D721Med (cell line): ENCODE results near the gene PAPPA.

ENCODE experiments used
- DNase-seq: peaks from one replicate; pipeline ENCODE4 v3.0.0; 2011; ENCODE audit warnings: low spot score; ENCODE audit not compliant: insufficient read length
- FAIRE-seq: peaks from 2 replicates; lab custom pipeline; 2011; peaks lifted over from hg19 to GRCh38; lab: Jason Lieb, UNC
- TF ChIP-seq, protein P1 (sequence below): IDR thresholded peaks from 2 replicates; pipeline ENCODE4 v1.5.1; 2012; ENCODE audit warnings: mild to moderate bottlenecking, control low read depth; ENCODE audit not compliant: insufficient read depth; ENCODE audit errors: missing control alignments

PAPPA gene

DNA sequence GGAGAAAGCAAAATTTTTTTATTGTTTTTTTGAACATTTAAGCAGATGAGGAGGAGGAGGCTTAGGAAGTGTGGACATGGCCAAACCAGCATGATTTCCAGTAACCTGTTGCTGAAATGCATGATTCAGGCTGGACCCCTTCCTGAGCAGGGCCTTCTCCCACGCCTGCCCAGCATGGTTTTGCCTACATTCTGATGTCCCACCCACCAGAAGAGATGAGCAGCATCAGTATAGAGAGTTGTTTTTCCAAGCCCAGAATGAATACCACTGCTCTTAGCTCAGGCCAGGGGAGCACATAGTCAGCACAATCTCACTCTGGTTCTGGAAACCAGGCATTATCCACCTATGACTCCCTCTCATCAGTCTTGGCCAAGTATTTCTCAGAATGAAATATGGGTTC lies 90.1 kb downstream of the PAPPA start:
- FAIRE-seq: no peak
- TF ChIP-seq, protein P1, sequence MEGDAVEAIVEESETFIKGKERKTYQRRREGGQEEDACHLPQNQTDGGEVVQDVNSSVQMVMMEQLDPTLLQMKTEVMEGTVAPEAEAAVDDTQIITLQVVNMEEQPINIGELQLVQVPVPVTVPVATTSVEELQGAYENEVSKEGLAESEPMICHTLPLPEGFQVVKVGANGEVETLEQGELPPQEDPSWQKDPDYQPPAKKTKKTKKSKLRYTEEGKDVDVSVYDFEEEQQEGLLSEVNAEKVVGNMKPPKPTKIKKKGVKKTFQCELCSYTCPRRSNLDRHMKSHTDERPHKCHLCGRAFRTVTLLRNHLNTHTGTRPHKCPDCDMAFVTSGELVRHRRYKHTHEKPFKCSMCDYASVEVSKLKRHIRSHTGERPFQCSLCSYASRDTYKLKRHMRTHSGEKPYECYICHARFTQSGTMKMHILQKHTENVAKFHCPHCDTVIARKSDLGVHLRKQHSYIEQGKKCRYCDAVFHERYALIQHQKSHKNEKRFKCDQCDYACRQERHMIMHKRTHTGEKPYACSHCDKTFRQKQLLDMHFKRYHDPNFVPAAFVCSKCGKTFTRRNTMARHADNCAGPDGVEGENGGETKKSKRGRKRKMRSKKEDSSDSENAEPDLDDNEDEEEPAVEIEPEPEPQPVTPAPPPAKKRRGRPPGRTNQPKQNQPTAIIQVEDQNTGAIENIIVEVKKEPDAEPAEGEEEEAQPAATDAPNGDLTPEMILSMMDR: no peak
- no peak for DNase-seq

DNA sequence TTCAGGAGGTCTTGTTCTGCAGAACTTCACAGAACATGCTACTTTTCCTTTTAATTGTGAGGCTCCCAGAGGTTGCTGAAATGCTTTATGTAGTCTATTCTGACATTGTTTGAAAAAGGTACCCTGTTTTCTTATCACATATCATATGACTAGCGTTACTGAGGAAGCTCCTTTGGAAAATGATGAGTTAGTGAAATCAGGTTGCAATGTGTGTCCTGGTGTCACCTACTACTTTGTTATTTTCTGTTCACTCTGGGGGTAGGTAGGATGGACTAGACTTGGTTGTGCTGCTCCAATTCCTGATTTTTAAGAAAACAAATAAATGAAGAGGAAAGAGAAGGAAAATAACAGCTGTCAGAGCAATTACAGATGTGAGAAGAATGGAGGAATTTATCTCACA lies 93.7 kb downstream of the PAPPA start:
- DNase-seq (no peak), FAIRE-seq (no peak)
- TF ChIP-seq, protein P1: no peak

- TF ChIP-seq, protein P1: no peak
- FAIRE-seq: no peak
- no peak for DNase-seq
Observed at GRCh38 chr9:116247791-116248374, 94.3 kb downstream of the PAPPA start.

DNA sequence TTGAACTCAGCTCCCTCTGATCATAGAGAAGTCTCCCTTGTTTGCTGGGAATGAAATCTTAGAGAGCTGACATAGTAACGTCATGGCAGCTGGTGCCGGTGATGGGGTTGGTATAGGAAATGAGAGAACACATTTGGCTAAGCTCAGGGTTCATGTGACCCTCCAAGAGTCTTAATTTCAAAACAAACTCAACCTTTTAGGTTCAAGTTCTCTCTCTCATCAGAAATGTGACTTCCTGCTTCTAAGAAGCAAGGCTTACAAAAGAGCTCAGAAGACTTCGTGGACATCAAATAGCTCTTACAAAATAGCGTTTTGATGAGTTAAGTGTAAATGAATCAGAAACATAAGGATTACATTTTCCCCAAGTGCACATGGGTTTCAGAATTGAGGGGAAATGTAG lies 97.3 kb downstream of the PAPPA start:
- FAIRE-seq: no peak
- TF ChIP-seq, protein P1: no peak
- no peak for DNase-seq

GRCh38 chr9:116251366-116251765 lies 97.8 kb downstream of the PAPPA start:
- TF ChIP-seq, protein P1: no peak
- FAIRE-seq (no peak), DNase-seq (no peak)

DNA sequence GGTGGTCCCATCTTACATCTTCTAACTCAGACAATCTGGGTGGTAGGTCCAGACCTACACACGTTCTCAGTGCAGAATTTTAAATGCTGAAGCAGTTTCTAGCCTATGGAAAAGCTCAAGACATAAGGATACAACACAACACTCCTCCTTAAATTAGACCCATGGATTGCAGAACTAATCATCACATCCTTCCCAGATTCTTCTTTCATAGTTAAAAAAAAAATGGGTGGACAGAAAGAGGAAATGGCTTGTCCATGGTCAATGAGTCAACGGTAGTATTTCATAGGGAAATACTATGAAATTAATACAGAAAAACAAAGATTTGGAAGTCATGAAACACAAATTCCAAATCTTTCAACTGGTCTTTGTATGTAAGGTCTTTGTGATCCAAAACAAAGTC lies 106.9 kb downstream of the PAPPA start:
- TF ChIP-seq, protein P1: no peak
- FAIRE-seq (no peak), DNase-seq (no peak)

DNA sequence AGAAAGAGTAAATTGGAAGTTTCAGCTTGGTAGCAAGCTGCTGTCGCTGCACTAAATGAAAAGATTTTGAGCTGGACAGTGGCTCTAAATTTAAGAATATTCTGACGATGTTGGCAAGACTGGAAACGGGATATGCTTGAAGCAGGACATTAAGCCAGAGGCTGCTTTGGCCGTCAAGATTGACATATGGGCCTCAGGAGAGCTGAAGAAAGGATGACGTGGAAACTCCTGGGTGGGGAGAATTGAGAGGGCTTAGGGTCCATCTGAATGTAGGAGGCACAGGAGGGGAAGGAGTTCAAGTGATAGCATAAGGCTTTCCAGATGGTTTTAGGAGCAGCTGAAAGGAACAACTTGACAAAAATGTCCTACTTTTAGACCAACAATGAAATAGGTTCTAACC lies 108.9 kb downstream of the PAPPA start:
- no peak for FAIRE-seq
- DNase-seq: no peak
- TF ChIP-seq, protein P1: no peak
